ENCODE data around the gene ROMO1. TPM values are rescaled to one million over a fixed set of nuclear protein-coding genes. Genes with fewer than 3 reads are reported as not detected.
A peak's percentile ranks its signal among the peaks of the same experiment; 100 is the strongest.
"Not testable (repeated sequence)": the region's sequence is repeated elsewhere in the genome, so short reads cannot be mapped to it uniquely, and the experiment has no call there.

Gene ROMO1
- total RNA-seq, 1 donor from 2014 or later = 158 TPM

- Mint-ChIP-seq H3K27ac (ENCODE audit: unreplicated experiment) (no peak overlapping the region), H3K36me3 (ENCODE audit: low read depth) (peaks cover 10% of the 10 kb centered on the region), H3K9me3 (no peaks in the 10 kb centered on the region), H3K4me1 (peaks cover 31% of the 10 kb centered on the region), H3K27me3 (ENCODE audit: low read depth) (no peaks in the 10 kb centered on the region), H3K4me3 (no peak overlapping the region)
- no peak for TF ChIP-seq CTCF (conservative IDR thresholded peaks at IDR 0.05)
- DNase-seq (ENCODE audit: low read depth, low spot score) = no peak
Observed at GRCh38 chr20:35710039-35710438, 10.8 kb downstream of the ROMO1 start.

- no peaks in the 10 kb centered on the region for H3K9me3 Mint-ChIP-seq
- H3K27me3 Mint-ChIP-seq (ENCODE audit: low read depth) = no peaks in the 10 kb centered on the region
- no peak overlapping the region for H3K27ac Mint-ChIP-seq (ENCODE audit: unreplicated experiment)
- peaks cover 16% of the 10 kb centered on the region for H3K36me3 Mint-ChIP-seq (ENCODE audit: low read depth)
- no peak overlapping the region for H3K4me3 Mint-ChIP-seq
- no peak for TF ChIP-seq CTCF (conservative IDR thresholded peaks at IDR 0.05)
- H3K4me1 Mint-ChIP-seq = peaks cover 31% of the 10 kb centered on the region
- no peak for DNase-seq (ENCODE audit: low read depth, low spot score)
Observed at GRCh38 chr20:35710884-35711587, 11.8 kb downstream of the ROMO1 start.

- Mint-ChIP-seq H3K27me3 (ENCODE audit: low read depth) (no peaks in the 10 kb centered on the region), H3K27ac (ENCODE audit: unreplicated experiment) (no peak overlapping the region), H3K9me3 (no peaks in the 10 kb centered on the region), H3K4me1 (peaks cover 31% of the 10 kb centered on the region), H3K4me3 (no peak overlapping the region), H3K36me3 (ENCODE audit: low read depth) (peaks cover 18% of the 10 kb centered on the region)
- TF ChIP-seq CTCF (conservative IDR thresholded peaks at IDR 0.05) = no peak
- DNase-seq (ENCODE audit: low read depth, low spot score) = no peak
Observed at GRCh38 chr20:35711588-35712209, 12.5 kb downstream of the ROMO1 start.

GRCh38 chr20:35713120-35713519, 13.9 kb downstream of the ROMO1 start:
- not testable (repeated sequence) for H3K9me3 Mint-ChIP-seq; H3K27me3 Mint-ChIP-seq (ENCODE audit: low read depth); H3K27ac Mint-ChIP-seq (ENCODE audit: unreplicated experiment); DNase-seq (ENCODE audit: low read depth, low spot score); H3K4me3 Mint-ChIP-seq
- peaks cover 31% of the 10 kb centered on the region for H3K4me1 Mint-ChIP-seq
- peaks cover 20% of the 10 kb centered on the region for H3K36me3 Mint-ChIP-seq (ENCODE audit: low read depth)

- TF ChIP-seq CTCF (conservative IDR thresholded peaks at IDR 0.05) = no peak
- peaks cover 29% of the 10 kb centered on the region for H3K4me1 Mint-ChIP-seq
- no peak overlapping the region for H3K27ac Mint-ChIP-seq (ENCODE audit: unreplicated experiment)
- DNase-seq (ENCODE audit: low read depth, low spot score) = no peak
- no peaks in the 10 kb centered on the region for H3K9me3 Mint-ChIP-seq
- no peaks in the 10 kb centered on the region for H3K27me3 Mint-ChIP-seq (ENCODE audit: low read depth)
- H3K4me3 Mint-ChIP-seq = peak overlapping the region; percentile 27
- peaks cover 22% of the 10 kb centered on the region for H3K36me3 Mint-ChIP-seq (ENCODE audit: low read depth)
Observed at GRCh38 chr20:35714127-35714526, 14.9 kb downstream of the ROMO1 start.

GRCh38 chr20:35715652-35716051, 16.4 kb downstream of the ROMO1 start:
- TF ChIP-seq CTCF (conservative IDR thresholded peaks at IDR 0.05) = no peak
- DNase-seq (ENCODE audit: low read depth, low spot score) = no peak
- H3K4me1 Mint-ChIP-seq = peaks cover 16% of the 10 kb centered on the region
- H3K27me3 Mint-ChIP-seq (ENCODE audit: low read depth) = no peaks in the 10 kb centered on the region
- H3K4me3 Mint-ChIP-seq = no peak overlapping the region
- peaks cover 28% of the 10 kb centered on the region for H3K36me3 Mint-ChIP-seq (ENCODE audit: low read depth)
- no peaks in the 10 kb centered on the region for H3K9me3 Mint-ChIP-seq
- H3K27ac Mint-ChIP-seq (ENCODE audit: unreplicated experiment) = no peak overlapping the region

All from neural crest cell (in vitro differentiated cells).